Purkinje cell (primary cell): ENCODE data around the gene NELFCD. TPM values are rescaled to one million over a fixed set of nuclear protein-coding genes. Genes with fewer than 3 reads are reported as not detected.

Source experiments
- polyA plus RNA-seq: library from polyadenylated mRNA; unstranded; fragments of >200 nt; fragmentation: Nextera tagmentation; gene quantifications from 2 replicates; pipeline ENCODE4 v1.2.1, GENCODE V29; 2014

NELFCD gene
- 11.0 and 12.4 TPM in 2 replicates for polyA plus RNA-seq

GRCh38 chr20:58980711-58981627, at the start of gene NELFCD:
Gene NELFCD, plus strand, starts transcription at chr20:58981256. Its CDS starts 54 bp downstream, at chr20:58981310.

GRCh38 chr20:59006864-59007664, 26.0 kb downstream of the NELFCD start, which contains the start of gene CTSZ:
Gene CTSZ, minus strand, starts transcription at chr20:59007254. Its CDS starts 126 bp downstream, at chr20:59007128.

GRCh38 chr20:59019217-59019616, 38.2 kb downstream of the NELFCD start, which contains the start of gene TUBB1:
Gene TUBB1, plus strand, starts transcription at chr20:59019429. Its CDS starts 94 bp downstream, at chr20:59019523.

GRCh38 chr20:59032023-59032712, 51.1 kb downstream of the NELFCD start, which contains the start of gene ATP5F1E:
Gene ATP5F1E, minus strand, starts transcription at chr20:59032335. Its CDS starts 84 bp downstream, at chr20:59032251.

GRCh38 chr20:59042151-59042795, 61.2 kb downstream of the NELFCD start, which contains the start of gene PRELID3B:
Gene PRELID3B, minus strand, starts transcription at chr20:59042786. Its CDS starts 56 bp downstream, at chr20:59042730.

Other genes starting within 250 kb of the NELFCD start
- not detected in 2 replicates for gene GNAS-AS1, start 130.4 kb upstream of the NELFCD start, polyA plus RNA-seq
- gene GNAS, start 128.5 kb upstream of the NELFCD start, polyA plus RNA-seq = 896 and 901 TPM in 2 replicates
- gene CTSZ, start 26.0 kb downstream of the NELFCD start, polyA plus RNA-seq = not detected in 2 replicates
- gene TUBB1, start 38.2 kb downstream of the NELFCD start, polyA plus RNA-seq = not detected in 2 replicates
- gene ATP5F1E, start 51.1 kb downstream of the NELFCD start, polyA plus RNA-seq = 357 and 438 TPM in 2 replicates
- 12.4 and 21.0 TPM in 2 replicates for gene PRELID3B, start 61.5 kb downstream of the NELFCD start, polyA plus RNA-seq
- gene ZNF831, start 182.6 kb downstream of the NELFCD start, polyA plus RNA-seq = 0.67 TPM in 1 of 2 replicates, not detected in the other